GM18870 (cell line): ENCODE measurements around the gene EXOC3L2.

ENCODE experiments used
- ATAC-seq: cut with Tn5 transposase; IDR thresholded peaks from one replicate; pipeline ENCODE4 v1.9.1; 2021; ENCODE audit warnings: moderate library complexity; ENCODE audit not compliant: unreplicated experiment

Gene EXOC3L2

DNA sequence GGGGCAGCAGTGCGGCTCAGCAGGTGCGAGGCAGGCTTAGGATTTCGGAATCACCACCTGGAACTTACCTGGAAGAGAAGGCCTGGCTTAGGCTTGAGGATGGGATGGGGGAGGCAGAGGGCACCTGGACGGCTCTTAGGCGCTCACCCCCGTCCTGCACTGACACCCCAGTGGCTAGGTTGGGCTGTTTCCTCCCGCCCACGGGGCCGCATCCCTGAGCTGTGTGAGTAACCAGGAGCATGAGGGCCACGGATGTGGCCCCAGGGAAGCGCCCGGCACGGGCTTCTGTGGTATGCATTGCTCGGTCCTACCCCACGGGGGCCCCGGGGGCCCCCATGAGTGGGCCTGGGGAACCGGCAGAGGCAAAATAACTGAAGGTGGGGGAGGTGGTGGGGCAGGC lies 82.1 kb downstream of the EXOC3L2 start:
- ATAC-seq = no peak

DNA sequence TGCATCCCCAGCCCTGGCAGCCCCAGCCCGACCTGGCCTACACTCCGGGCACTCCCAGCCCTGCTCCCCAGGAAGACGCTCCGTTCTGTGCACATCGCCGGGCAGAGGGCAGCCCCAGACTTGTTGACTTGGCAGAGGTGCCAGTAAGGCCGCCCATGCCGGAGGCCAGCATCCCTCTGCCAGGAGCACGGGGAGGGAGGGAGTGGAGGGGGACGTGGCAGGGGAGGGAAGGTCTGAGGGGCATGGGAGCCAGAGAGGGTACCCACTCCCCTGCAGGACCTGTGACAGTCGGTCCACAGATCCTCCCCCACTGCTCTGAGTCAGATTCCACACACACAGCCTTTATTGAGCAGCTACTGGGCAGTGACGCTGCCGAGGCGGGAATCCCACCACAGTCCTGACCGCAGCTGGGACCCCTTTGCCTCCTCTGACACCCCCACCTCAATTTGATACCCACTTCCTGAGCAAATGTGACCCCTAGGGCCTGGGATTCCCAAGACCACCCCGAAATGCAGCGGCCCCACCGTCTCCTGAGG lies 82.5 kb downstream of the EXOC3L2 start:
- no peak for ATAC-seq
